HG02885 (cell line): Measurements from ENCODE around the gene TMEM92.

Source experiments
- ATAC-seq: cut with Tn5 transposase; IDR thresholded peaks from one replicate; pipeline ENCODE4 v1.9.1; 2021; ENCODE audit warnings: mild to moderate bottlenecking; ENCODE audit not compliant: unreplicated experiment, poor library complexity

The TMEM92 gene

GRCh38 chr17:50318501-50319285 is 44.4 kb downstream of the TMEM92 start:
- no peak for ATAC-seq

GRCh38 chr17:50319306-50320004 is 45.2 kb downstream of the TMEM92 start:
- ATAC-seq = no peak

- no peak for ATAC-seq
These were observed 48.0 kb downstream of the TMEM92 start for GRCh38 chr17:50322271-50322670.

- ATAC-seq = no peak
These were observed 48.8 kb downstream of the TMEM92 start for GRCh38 chr17:50323060-50323459.

GRCh38 chr17:50325906-50326305 is 51.6 kb downstream of the TMEM92 start:
- ATAC-seq = no peak

GRCh38 chr17:50326831-50327364 is 52.6 kb downstream of the TMEM92 start:
- ATAC-seq = no peak

- ATAC-seq = no peak
These were observed 54.4 kb downstream of the TMEM92 start for GRCh38 chr17:50328363-50329325.

- no peak for ATAC-seq
These were observed 55.5 kb downstream of the TMEM92 start for GRCh38 chr17:50329716-50330115.

GRCh38 chr17:50330151-50330775 is 56.0 kb downstream of the TMEM92 start:
- no peak for ATAC-seq
